SK-N-MC (cell line): Measurements from ENCODE around the gene ZNF554.

ENCODE experiments used
- EZH2 ChIP-seq: fragments of 200-600 bp; sonication (generic); IDR thresholded peaks from one replicate; pipeline ENCODE4 v1.6.1; 2017; ENCODE audit warnings: antibody characterized with exemption
- FOXP2 ChIP-seq: optimal IDR thresholded peaks from 2 replicates; pipeline ENCODE3; 2011; ENCODE audit warnings: mild to moderate bottlenecking, moderate library complexity; ENCODE audit not compliant: insufficient read depth; ENCODE audit errors: extremely low read length, control extremely low read depth
- POLR2AphosphoS5 ChIP-seq: IDR thresholded peaks from 2 replicates; pipeline ENCODE4 v1.6.1; 2012; ENCODE audit warnings: mild to moderate bottlenecking, low read depth, low read length, borderline replicate concordance

DNA sequence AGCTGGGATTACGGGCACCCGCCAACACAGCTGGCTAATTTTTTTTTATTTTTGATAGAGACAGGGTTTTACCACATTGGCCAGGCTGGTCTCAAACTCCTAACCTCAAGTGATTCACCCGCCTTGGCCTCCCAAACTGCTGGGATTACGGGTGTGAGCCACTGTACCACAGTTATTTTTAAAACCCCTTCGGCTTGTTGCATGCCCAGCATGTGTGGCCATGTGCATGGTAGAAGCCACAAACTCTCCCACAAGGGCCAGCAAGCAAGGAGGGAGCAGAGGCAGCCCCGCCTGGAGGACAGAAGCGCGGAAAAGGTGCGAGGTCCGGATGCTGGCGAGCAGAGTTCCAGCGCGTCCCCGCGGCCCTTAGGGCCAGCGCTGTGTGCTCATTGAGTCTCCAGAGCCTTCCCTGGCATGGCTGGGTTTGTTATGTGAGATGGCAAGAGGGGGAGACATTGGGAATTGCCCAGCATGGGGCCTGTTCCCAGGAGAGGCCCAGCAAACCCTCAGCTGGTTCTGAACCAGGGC, 21.4 kb upstream of the ZNF554 start:
- TF ChIP-seq EZH2 (no peak), POLR2AphosphoS5 (no peak), FOXP2 (no peak)
